Stimulated activated CD8-positive, alpha-beta memory T cell treated with anti-CD3 and anti-CD28 coated beads, Interleukin-4, amount 100 ng/mL, for 1 hour (primary cell): ENCODE data around the gene SLC5A11.
"Not testable (repeated sequence)": the region's sequence is repeated elsewhere in the genome, so short reads cannot be mapped to it uniquely, and the experiment has no call there.

Source experiments
- DNase-seq, 2 donors: peaks; one replicate each; pipeline ENCODE4 v3.0.0-alpha.2; 2020; ENCODE audit warnings: low read depth in 2 of 2, low spot score in 1 of 2

Gene SLC5A11, protein sequence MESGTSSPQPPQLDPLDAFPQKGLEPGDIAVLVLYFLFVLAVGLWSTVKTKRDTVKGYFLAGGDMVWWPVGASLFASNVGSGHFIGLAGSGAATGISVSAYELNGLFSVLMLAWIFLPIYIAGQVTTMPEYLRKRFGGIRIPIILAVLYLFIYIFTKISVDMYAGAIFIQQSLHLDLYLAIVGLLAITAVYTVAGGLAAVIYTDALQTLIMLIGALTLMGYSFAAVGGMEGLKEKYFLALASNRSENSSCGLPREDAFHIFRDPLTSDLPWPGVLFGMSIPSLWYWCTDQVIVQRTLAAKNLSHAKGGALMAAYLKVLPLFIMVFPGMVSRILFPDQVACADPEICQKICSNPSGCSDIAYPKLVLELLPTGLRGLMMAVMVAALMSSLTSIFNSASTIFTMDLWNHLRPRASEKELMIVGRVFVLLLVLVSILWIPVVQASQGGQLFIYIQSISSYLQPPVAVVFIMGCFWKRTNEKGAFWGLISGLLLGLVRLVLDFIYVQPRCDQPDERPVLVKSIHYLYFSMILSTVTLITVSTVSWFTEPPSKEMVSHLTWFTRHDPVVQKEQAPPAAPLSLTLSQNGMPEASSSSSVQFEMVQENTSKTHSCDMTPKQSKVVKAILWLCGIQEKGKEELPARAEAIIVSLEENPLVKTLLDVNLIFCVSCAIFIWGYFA

DNA sequence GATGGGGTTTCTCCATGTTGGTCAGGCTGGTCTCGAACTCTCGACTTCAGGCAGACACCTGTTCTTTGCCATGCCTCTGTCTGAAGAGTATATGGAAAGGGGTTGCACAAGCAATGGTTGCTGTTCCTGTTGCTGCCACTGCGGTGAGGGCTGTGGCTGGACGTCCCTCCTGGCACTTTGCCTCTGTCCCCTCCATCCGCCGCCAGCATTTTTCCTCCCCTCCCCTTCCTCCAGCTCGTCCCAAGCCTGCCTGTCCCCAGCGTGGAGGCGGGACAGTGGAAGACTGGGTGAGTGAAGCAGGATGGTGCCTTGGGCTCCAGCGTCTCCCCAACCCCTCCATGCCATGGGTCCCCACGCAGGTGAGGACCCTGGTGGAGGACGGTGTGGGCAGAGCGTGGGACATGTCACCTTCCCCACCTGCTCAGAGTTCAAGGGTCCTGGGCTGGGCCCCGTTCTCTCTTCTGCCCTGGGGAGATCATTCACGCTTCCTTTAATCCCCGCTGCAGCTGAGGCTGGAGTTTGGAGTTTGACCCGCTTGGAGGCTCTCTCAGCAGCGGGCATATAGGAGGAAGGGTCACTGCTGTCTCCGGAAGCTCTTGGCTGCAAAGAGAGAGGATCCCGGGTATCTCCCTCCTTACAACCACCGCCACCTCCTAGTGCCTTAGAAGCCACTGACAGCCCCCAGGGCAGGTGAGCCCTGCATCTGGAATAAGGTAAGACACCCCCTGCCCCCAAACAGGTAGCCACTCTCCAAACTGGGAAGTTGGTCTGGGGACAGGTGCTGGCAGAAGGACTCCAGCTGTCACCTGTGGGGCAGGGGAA, at the start of gene SLC5A11:
SLC5A11 (plus strand) TSS at position 238 of the 822 bp plus-strand sequence. CDS start 12,681 bp downstream, outside the sequence.
- DNase-seq = no peak

GRCh38 chr16:24800586-24800985, 45.2 kb upstream of the SLC5A11 start:
- no peak for DNase-seq

GRCh38 chr16:24801761-24802302, 43.9 kb upstream of the SLC5A11 start:
- no peak for DNase-seq

- no peak for DNase-seq
Observed at GRCh38 chr16:24805484-24805883, 40.3 kb upstream of the SLC5A11 start.

DNA sequence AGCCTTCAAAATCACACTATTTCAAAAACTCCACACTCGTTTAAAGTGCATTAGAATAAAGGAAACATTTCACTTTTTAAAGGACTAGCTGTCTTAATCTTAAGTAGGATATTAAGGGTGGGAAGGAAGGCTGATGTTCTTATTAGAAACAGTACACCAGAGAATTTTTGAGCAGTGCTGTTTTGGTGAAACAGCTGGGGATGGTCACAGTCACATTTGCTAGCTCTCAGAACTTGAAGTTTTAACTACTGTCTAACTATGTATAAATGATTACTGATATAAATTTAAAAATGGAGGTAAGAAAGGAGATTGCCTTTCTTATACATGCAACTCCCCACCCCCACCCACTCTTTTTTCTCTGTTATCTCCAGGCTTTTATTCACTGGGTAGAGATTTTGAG, 38.5 kb upstream of the SLC5A11 start:
- DNase-seq = no peak

GRCh38 chr16:24810951-24811843, 34.6 kb upstream of the SLC5A11 start:
- no peak for DNase-seq

GRCh38 chr16:24812813-24813212, 33.0 kb upstream of the SLC5A11 start:
- not testable (repeated sequence) for DNase-seq

- no peak for DNase-seq
Observed at GRCh38 chr16:24815021-24815420, 30.7 kb upstream of the SLC5A11 start.

GRCh38 chr16:24816688-24817087, 29.1 kb upstream of the SLC5A11 start:
- no peak for DNase-seq

DNA sequence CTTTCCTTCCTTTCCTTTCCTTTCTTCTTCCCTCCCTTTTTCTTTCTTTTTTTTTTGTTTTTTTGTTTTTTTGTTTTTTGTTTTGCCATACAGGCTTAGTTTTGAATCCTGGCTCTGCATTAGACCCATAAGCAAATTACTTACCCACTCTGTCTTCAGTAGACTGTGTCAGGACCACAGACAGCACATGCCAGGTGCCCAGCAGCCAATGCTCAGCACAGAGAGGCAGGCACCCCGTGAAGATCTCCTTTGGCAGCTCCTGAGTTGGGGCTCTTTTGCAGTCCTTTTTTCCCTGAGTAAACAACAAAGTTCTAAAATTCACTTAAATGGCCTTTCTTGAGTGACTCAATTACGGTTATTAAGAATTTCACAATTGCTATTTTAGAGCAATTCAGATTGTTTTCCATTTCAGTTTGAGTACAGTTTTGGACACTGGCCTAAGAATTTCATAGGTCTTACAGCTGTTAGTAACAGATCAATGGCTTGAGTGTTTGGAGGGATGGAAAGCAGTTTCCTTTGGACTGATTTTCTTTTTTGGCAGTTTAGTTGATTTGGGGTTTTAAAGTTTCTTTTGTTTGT, 26.2 kb upstream of the SLC5A11 start:
- DNase-seq = no peak

GRCh38 chr16:24820522-24820921, 25.2 kb upstream of the SLC5A11 start:
- no peak for DNase-seq

GRCh38 chr16:24821129-24821528, 24.6 kb upstream of the SLC5A11 start:
- no peak for DNase-seq

GRCh38 chr16:24822542-24822941, 23.2 kb upstream of the SLC5A11 start:
- no peak for DNase-seq

GRCh38 chr16:24822974-24823373, 22.8 kb upstream of the SLC5A11 start:
- DNase-seq = no peak

- no peak for DNase-seq
Observed at GRCh38 chr16:24825696-24826095, 20.1 kb upstream of the SLC5A11 start.

GRCh38 chr16:24826096-24826690, 19.6 kb upstream of the SLC5A11 start:
- no peak for DNase-seq

DNA sequence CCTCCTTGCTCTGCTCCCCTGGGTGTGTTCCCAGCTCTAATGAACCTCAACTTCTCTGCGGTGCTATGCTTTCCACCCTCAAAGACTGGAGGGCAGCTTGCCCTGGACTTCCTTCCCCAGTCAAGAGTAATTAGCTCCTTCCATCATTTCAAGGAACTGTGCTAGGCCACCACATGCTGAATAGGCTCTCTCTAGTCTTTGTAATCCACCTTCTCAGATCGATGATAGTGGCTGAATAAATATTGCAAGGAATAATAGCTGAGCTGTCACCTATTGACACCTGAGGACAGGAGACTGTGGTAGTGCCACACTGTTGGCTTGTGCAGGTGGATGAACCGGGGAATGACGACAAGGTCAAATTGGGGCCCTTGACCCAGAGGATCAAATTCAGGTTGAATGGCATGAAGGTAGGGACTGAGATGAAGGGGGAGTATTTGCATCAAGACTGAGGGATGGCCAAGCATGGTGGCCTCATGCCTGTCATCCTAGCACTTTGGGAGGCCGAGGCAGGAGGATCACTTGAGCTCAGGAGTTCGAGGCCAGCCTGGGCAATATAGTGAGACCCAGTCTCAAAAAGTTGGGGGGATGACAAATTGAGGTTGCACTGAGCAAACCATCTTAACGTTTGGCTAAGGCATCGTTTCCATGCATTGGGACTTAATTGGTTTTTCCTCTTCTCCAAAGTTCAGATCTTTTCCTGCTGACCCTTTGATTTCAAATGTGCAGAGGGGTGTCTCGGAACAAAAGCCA, 18.8 kb upstream of the SLC5A11 start:
- no peak for DNase-seq

- DNase-seq = no peak
Observed at GRCh38 chr16:24829153-24829552, 16.6 kb upstream of the SLC5A11 start.

GRCh38 chr16:24833352-24833751, 12.4 kb upstream of the SLC5A11 start:
- no peak for DNase-seq
